HepG2 (cell line): ENCODE data around the gene EXTL1. TPM values are rescaled to one million over a fixed set of nuclear protein-coding genes. Genes with fewer than 3 reads are reported as not detected.

Source experiments
- ATAC-seq: fragments of 200-7000 bp; cut with Tn5 transposase; 3 replicates; pipeline ENCODE4 v1.9.1; 2020; ENCODE audit warnings: mild to moderate bottlenecking, moderate library complexity
- BruUV-seq: library from RNA; stranded (reverse); fragments of 400-500 nt; replicated peaks from 2 replicates; lab custom pipeline; 2021; lab: Mats Ljungman, UMichigan
- CTCF ChIA-PET: fragments of 300-600 bp; formaldehyde crosslinking; extraction: SDS; loops from one replicate; lab custom pipeline; 2021; ENCODE audit warnings: low total read pairs, inconsistent platforms, low intra/inter-chr PET ratio; lab: Yijun Ruan, JAX
- POLR2A ChIA-PET: fragments of 350-600 bp; sonication (Branson Sonifier 250); formaldehyde crosslinking; loops from one replicate; lab custom pipeline; 2020; ENCODE audit warnings: antibody characterized with exemption, inconsistent platforms; lab: Yijun Ruan, JAX
- DNase-seq: peaks from one replicate; pipeline ENCODE4 v3.0.0-alpha.2; 2015; ENCODE audit warnings: low spot score
- FAIRE-seq: peaks from 3 replicates; lab custom pipeline; 2011; peaks lifted over from hg19 to GRCh38; lab: Jason Lieb, UNC
- H2AFZ ChIP-seq: one replicate; pipeline ENCODE4 v1.6.1; 2011; ENCODE audit warnings: low read length, inconsistent platforms
- H3K27ac ChIP-seq: fragments of 300-600 bp; 3 replicates; pipeline ENCODE4 v1.8.0; 2011; ENCODE audit warnings: mixed run types, mild to moderate bottlenecking, mixed read lengths, low read length, inconsistent platforms; ENCODE audit not compliant: insufficient read depth; ENCODE audit errors: extremely low read length
- H3K27me3 ChIP-seq, 2 experiments: fragments of 200-600 bp in 1 of 2; 2 replicates in 1 of 2; 3 replicates in 1 of 2; pipeline versions ENCODE4 v1.6.0 to v1.8.0; 2011; ENCODE audit warnings: low read length in 2 of 2, mild to moderate bottlenecking in 2 of 2, moderate library complexity in 2 of 2, inconsistent platforms in 1 of 2; ENCODE audit not compliant: insufficient read depth in 2 of 2, control insufficient read depth in 1 of 2
- H3K36me3 ChIP-seq, 2 experiments: fragments of 200-600 bp in 1 of 2; replicated peaks in 1 of 2; 2 replicates in 1 of 2; 3 replicates in 1 of 2; pipeline versions ENCODE4 v1.5.1 to v1.8.0; 2011; ENCODE audit warnings: low read length in 2 of 2, inconsistent platforms in 1 of 2; ENCODE audit not compliant: insufficient read depth in 2 of 2, control insufficient read depth in 1 of 2
- H3K4me1 ChIP-seq: 2 replicates; pipeline ENCODE4 v1.5.1; 2012; ENCODE audit warnings: low read length, inconsistent platforms; ENCODE audit not compliant: insufficient read depth
- H3K4me2 ChIP-seq: 2 replicates; pipeline ENCODE4 v1.6.0; 2011; ENCODE audit warnings: low read depth, low read length, inconsistent platforms
- H3K4me3 ChIP-seq, 3 experiments: fragments of 200-600 bp in 1 of 3; sonication (generic), shearing (Covaris generic) in 1 of 3; replicated peaks in 1 of 3; 2 replicates each; pipeline ENCODE4 v1.5.1; 2011 to 2016; ENCODE audit warnings: low read length in 3 of 3, inconsistent platforms in 2 of 3, low read depth in 2 of 3, mild to moderate bottlenecking in 2 of 3, control low read depth in 1 of 3, mixed read lengths in 1 of 3; ENCODE audit not compliant: insufficient read depth in 1 of 3
- H3K79me2 ChIP-seq: one replicate; pipeline ENCODE4 v1.6.1; 2011; ENCODE audit warnings: low read length, inconsistent platforms; ENCODE audit not compliant: insufficient read depth
- H3K9ac ChIP-seq: 2 replicates; pipeline ENCODE4 v1.6.0; 2011; ENCODE audit warnings: mild to moderate bottlenecking, low read depth, low read length, inconsistent platforms; ENCODE audit not compliant: insufficient read depth
- H3K9me3 ChIP-seq: 2 replicates; pipeline ENCODE4 v1.5.1; 2012; ENCODE audit warnings: mild to moderate bottlenecking, low read length
- H4K20me1 ChIP-seq: 2 replicates; pipeline ENCODE4 v1.6.0; 2011; ENCODE audit warnings: inconsistent platforms, mild to moderate bottlenecking, low read length, moderate library complexity; ENCODE audit not compliant: insufficient read depth
- CBX5 ChIP-seq: sonication (generic); formaldehyde crosslinking; IDR thresholded peaks from 2 replicates; pipeline ENCODE4 v1.4.0; 2020; ENCODE audit warnings: missing genetic modification reagents, borderline replicate concordance
- ELF4 ChIP-seq: sonication (generic); formaldehyde crosslinking; IDR thresholded peaks from 2 replicates; pipeline ENCODE4 v1.5.0; 2020; ENCODE audit warnings: missing genetic modification reagents, mild to moderate bottlenecking, moderate library complexity, borderline replicate concordance
- GABPB1 ChIP-seq: IDR thresholded peaks from 2 replicates; pipeline ENCODE4 v1.6.1; 2016; ENCODE audit warnings: mild to moderate bottlenecking, missing genetic modification reagents, moderate library complexity, missing compliant biosample characterization
- HIVEP1 ChIP-seq: sonication (generic); formaldehyde crosslinking; IDR thresholded peaks from 2 replicates; pipeline ENCODE4 v1.4.0; 2020; ENCODE audit warnings: mild to moderate bottlenecking, missing genetic modification reagents
- HNRNPUL1 ChIP-seq: fragments of 200-400 bp; formaldehyde crosslinking; IDR thresholded peaks from 2 replicates; pipeline ENCODE4 v1.6.1; 2017; ENCODE audit warnings: low read depth, mild to moderate bottlenecking, low read length, moderate library complexity
- HOXA9 ChIP-seq: sonication (generic); formaldehyde crosslinking; IDR thresholded peaks from 2 replicates; pipeline ENCODE4 v1.8.1; 2022; ENCODE audit warnings: missing genetic modification reagents, mild to moderate bottlenecking, moderate library complexity, borderline replicate concordance
- KLF16 ChIP-seq, 2 experiments: sonication (generic) in 1 of 2; formaldehyde crosslinking in 1 of 2; IDR thresholded peaks; 2 replicates each; pipeline versions ENCODE4 v1.6.1 to v1.8.0; 2016 to 2023; ENCODE audit warnings: missing genetic modification reagents in 2 of 2, missing compliant biosample characterization in 1 of 2
- SAP130 ChIP-seq: IDR thresholded peaks from 2 replicates; pipeline ENCODE4 v1.6.1; 2016; ENCODE audit warnings: low read depth
- SMC3 ChIP-seq: IDR thresholded peaks from 2 replicates; pipeline ENCODE4 v1.6.1; 2011; ENCODE audit warnings: low read length, improper control_type of control experiment
- TEAD2 ChIP-seq: sonication (generic); formaldehyde crosslinking; IDR thresholded peaks from 2 replicates; pipeline ENCODE4 v1.9.0; 2021; ENCODE audit warnings: missing genetic modification reagents
- U2AF2 ChIP-seq: fragments of 200-400 bp; formaldehyde crosslinking; IDR thresholded peaks from 2 replicates; pipeline ENCODE4 v1.6.1; 2017; ENCODE audit warnings: low read depth, mild to moderate bottlenecking, low read length
- YY1 ChIP-seq: IDR thresholded peaks from 2 replicates; pipeline ENCODE4 v1.6.1; 2011; ENCODE audit warnings: low read length, low read depth, moderate library complexity, mild to moderate bottlenecking; ENCODE audit not compliant: insufficient read depth, insufficient replicate concordance
- ZBTB8A ChIP-seq: sonication (generic); formaldehyde crosslinking; IDR thresholded peaks from 2 replicates; pipeline ENCODE4 v1.4.0; 2020; ENCODE audit warnings: mild to moderate bottlenecking, low read depth, missing genetic modification reagents, borderline replicate concordance
- ZNF431 ChIP-seq: sonication (generic); formaldehyde crosslinking; IDR thresholded peaks from 2 replicates; pipeline ENCODE4 v1.9.0; 2022; ENCODE audit warnings: missing genetic modification reagents, low read depth, mild to moderate bottlenecking, borderline replicate concordance
- ZNF484 ChIP-seq: sonication (generic); formaldehyde crosslinking; IDR thresholded peaks from 2 replicates; pipeline ENCODE4 v1.5.1; 2020; ENCODE audit warnings: mild to moderate bottlenecking, low read depth, missing genetic modification reagents, borderline replicate concordance
- ZNF7 ChIP-seq: IDR thresholded peaks from 2 replicates; pipeline ENCODE4 v1.6.1; 2016; ENCODE audit warnings: missing biosample characterization, missing genetic modification reagents
- WGBS: methylation state at CpG from one replicate; pipeline ENCODE4 v1.1.6; 2017; ENCODE audit warnings: low lambda C conversion rate; 5-methylcytosine and 5-hydroxymethylcytosine counted together
- in situ Hi-C: cut with HindIII; loops from 2 replicates; pipeline ENCODE4 v1.10.0; 2017; ENCODE audit warnings: low pct_unique_long_range_greater_than_20kb; ENCODE audit not compliant: extremely low pct_ligation_motif_present
- intact Hi-C: fragments of 100-400 bp; cut with micrococcal nuclease; formaldehyde crosslinking; loops from one replicate; pipeline ENCODE4 v1.10.0; 2022; ENCODE audit not compliant: unreplicated experiment
- polyA plus RNA-seq, 8 experiments: library from polyadenylated mRNA; depleted of rRNA in 3 of 8; stranded (reverse) in 7 of 8; unstranded in 1 of 8; fragments of >200 nt; fragmentation: Illumina TruSeq in 4 of 8; extraction: Trizol in 4 of 8; gene quantifications; 2 replicates each; pipeline versions ENCODE4 v1.2.1 to v1.2.3, GENCODE V29; 2011 to 2016; ENCODE audit warnings: low read depth in 4 of 8, missing spikeins in 1 of 8, mixed read lengths in 1 of 8; ENCODE audit not compliant: insufficient read depth in 1 of 8
- total RNA-seq, 5 experiments: library from RNA; depleted of rRNA; stranded (reverse); fragments of >200 nt; fragmentation: Illumina TruSeq; extraction: Trizol; gene quantifications; 2 replicates each; pipeline ENCODE4 v1.2.3, GENCODE V29; 2016; ENCODE audit warnings: low read depth in 1 of 5
- TF ChIP-seq, protein P1 (sequence below): sonication (generic); formaldehyde crosslinking; IDR thresholded peaks from 2 replicates; pipeline ENCODE4 v1.5.0; 2020; ENCODE audit warnings: missing genetic modification reagents, mild to moderate bottlenecking, borderline replicate concordance
- TF ChIP-seq, protein P2 (sequence below): sonication (generic); formaldehyde crosslinking; IDR thresholded peaks from 2 replicates; pipeline ENCODE4 v1.5.1; 2020; ENCODE audit warnings: missing genetic modification reagents, mild to moderate bottlenecking, borderline replicate concordance
- TF ChIP-seq, protein P3 (sequence below): sonication (generic); formaldehyde crosslinking; IDR thresholded peaks from 2 replicates; pipeline ENCODE4 v1.5.0; 2020; ENCODE audit warnings: mild to moderate bottlenecking, missing genetic modification reagents

EXTL1 gene
- total and polyA plus RNA-seq, 2 of the 13 experiments (the other 11 are each of a cell fraction or from before 2014, with no cell fraction given): 0.35 to 1.0 TPM

DNA sequence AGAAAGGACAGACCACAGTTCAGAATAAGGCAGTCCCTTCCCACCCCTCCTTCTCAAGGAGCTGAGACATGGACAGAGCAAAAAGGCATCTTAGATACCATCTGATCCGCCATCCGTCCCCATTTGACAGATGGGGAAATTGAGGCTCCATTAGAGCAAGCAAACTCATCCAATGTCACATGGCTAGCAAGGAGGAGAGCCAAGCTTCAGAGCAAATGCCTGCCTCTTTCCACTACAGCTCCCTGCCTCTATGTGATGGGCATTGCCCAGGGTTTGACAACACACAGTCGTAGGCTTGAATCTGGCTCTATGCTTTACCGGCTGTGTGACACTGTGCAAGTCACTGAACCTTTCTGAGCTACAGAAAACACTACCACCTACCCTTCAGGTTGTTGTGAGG lies 20.4 kb downstream of the EXTL1 start:
- DNase-seq: no peak
- no TSS peak for BruUV-seq
- POLR2A ChIA-PET: no interaction called here
- TF ChIP-seq U2AF2: no peak
- TF ChIP-seq, protein P1, sequence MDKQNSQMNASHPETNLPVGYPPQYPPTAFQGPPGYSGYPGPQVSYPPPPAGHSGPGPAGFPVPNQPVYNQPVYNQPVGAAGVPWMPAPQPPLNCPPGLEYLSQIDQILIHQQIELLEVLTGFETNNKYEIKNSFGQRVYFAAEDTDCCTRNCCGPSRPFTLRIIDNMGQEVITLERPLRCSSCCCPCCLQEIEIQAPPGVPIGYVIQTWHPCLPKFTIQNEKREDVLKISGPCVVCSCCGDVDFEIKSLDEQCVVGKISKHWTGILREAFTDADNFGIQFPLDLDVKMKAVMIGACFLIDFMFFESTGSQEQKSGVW (CRISPR knock-in tag): no peak
- no peak for TF ChIP-seq HIVEP1
- TF ChIP-seq, protein P2, sequence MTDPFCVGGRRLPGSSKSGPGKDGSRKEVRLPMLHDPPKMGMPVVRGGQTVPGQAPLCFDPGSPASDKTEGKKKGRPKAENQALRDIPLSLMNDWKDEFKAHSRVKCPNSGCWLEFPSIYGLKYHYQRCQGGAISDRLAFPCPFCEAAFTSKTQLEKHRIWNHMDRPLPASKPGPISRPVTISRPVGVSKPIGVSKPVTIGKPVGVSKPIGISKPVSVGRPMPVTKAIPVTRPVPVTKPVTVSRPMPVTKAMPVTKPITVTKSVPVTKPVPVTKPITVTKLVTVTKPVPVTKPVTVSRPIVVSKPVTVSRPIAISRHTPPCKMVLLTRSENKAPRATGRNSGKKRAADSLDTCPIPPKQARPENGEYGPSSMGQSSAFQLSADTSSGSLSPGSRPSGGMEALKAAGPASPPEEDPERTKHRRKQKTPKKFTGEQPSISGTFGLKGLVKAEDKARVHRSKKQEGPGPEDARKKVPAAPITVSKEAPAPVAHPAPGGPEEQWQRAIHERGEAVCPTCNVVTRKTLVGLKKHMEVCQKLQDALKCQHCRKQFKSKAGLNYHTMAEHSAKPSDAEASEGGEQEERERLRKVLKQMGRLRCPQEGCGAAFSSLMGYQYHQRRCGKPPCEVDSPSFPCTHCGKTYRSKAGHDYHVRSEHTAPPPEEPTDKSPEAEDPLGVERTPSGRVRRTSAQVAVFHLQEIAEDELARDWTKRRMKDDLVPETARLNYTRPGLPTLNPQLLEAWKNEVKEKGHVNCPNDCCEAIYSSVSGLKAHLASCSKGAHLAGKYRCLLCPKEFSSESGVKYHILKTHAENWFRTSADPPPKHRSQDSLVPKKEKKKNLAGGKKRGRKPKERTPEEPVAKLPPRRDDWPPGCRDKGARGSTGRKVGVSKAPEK (CRISPR knock-in tag): no peak
- TF ChIP-seq SAP130: no peak
- no peak for TF ChIP-seq ZNF484 (CRISPR knock-in tag)
- no peak for TF ChIP-seq ELF4 (CRISPR knock-in tag)
- no peak for TF ChIP-seq GABPB1 (CRISPR knock-in tag)
- no peak for TF ChIP-seq TEAD2 (CRISPR knock-in tag)
- TF ChIP-seq, protein P3, sequence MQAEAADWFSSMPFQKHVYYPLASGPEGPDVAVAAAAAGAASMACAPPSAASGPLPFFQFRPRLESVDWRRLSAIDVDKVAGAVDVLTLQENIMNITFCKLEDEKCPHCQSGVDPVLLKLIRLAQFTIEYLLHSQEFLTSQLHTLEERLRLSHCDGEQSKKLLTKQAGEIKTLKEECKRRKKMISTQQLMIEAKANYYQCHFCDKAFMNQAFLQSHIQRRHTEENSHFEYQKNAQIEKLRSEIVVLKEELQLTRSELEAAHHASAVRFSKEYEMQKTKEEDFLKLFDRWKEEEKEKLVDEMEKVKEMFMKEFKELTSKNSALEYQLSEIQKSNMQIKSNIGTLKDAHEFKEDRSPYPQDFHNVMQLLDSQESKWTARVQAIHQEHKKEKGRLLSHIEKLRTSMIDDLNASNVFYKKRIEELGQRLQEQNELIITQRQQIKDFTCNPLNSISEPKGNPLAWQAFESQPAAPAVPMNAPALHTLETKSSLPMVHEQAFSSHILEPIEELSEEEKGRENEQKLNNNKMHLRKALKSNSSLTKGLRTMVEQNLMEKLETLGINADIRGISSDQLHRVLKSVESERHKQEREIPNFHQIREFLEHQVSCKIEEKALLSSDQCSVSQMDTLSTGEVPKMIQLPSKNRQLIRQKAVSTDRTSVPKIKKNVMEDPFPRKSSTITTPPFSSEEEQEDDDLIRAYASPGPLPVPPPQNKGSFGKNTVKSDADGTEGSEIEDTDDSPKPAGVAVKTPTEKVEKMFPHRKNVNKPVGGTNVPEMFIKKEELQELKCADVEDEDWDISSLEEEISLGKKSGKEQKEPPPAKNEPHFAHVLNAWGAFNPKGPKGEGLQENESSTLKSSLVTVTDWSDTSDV (CRISPR knock-in tag): no peak
- TF ChIP-seq HNRNPUL1: no peak
- no peak for TF ChIP-seq ZNF7 (CRISPR knock-in tag)
- no peak for TF ChIP-seq YY1
- no peak for TF ChIP-seq KLF16 (CRISPR knock-in tag; IDR thresholded peaks at IDR 0.05)
- TF ChIP-seq ZNF431 (CRISPR knock-in tag): no peak
- no peak for TF ChIP-seq CBX5 (CRISPR knock-in tag)
- TF ChIP-seq ZBTB8A (CRISPR knock-in tag): no peak
- TF ChIP-seq SMC3: no peak
- no peak for TF ChIP-seq HOXA9 (CRISPR knock-in tag)

More for the DNA sequence above, 20.4 kb downstream of the EXTL1 start:
- no peak for FAIRE-seq
- Histone ChIP-seq H3K27me3 (peaks cover 20 to 76% of the 10 kb centered on the region in 2 experiments), H3K4me1 (peaks cover 10% of the 10 kb centered on the region; the same call in 1 of the 2 replicates), H3K9me3 (no peaks in the 10 kb centered on the region), H3K36me3 (no peaks in the 10 kb centered on the region), H2AFZ (no peak overlapping the region), H4K20me1 (no peaks in the 10 kb centered on the region), H3K9ac (no peak overlapping the region), H3K4me3 (no peak overlapping the region), H3K27ac (no peak overlapping the region), H3K79me2 (no peaks in the 10 kb centered on the region), H3K4me2 (no peak overlapping the region)
- in situ Hi-C loops (no loop called here), intact Hi-C loops (no loop called here)
- ATAC-seq: no peak
- 16% methylated on average over 3 of the region's 4 CpGs for WGBS
- CTCF ChIA-PET: no interaction called here
